H1 (cell line): ENCODE measurements around the gene LDLRAP1.

Experiments
- EP300 ChIP-seq, 2 experiments: IDR thresholded peaks; 1 replicate in 1 of 2; 2 replicates in 1 of 2; pipeline ENCODE4 v1.6.1; 2011 to 2012; ENCODE audit warnings: low read depth in 2 of 2, low read length in 2 of 2, mild to moderate bottlenecking in 2 of 2, borderline replicate concordance in 1 of 2, inconsistent platforms in 1 of 2, moderate library complexity in 1 of 2
- GABPA ChIP-seq: IDR thresholded peaks from 2 replicates; pipeline ENCODE4 v1.6.1; 2011; ENCODE audit warnings: mild to moderate bottlenecking, low read length, moderate library complexity, borderline replicate concordance; ENCODE audit not compliant: insufficient read depth
- MAFK ChIP-seq: IDR thresholded peaks from 2 replicates; pipeline ENCODE4 v1.6.1; 2012; ENCODE audit warnings: low read depth, mild to moderate bottlenecking, improper control_type of control experiment, low read length
- POLR2A ChIP-seq, 2 experiments: IDR thresholded peaks; 1 replicate in 1 of 2; 2 replicates in 1 of 2; pipeline ENCODE4 v1.6.1; 2011; ENCODE audit warnings: low read depth in 2 of 2, low read length in 2 of 2, mild to moderate bottlenecking in 2 of 2; ENCODE audit errors: control extremely low read depth in 1 of 2
- POLR2AphosphoS5 ChIP-seq: IDR thresholded peaks from 2 replicates; pipeline ENCODE4 v1.6.1; 2011; ENCODE audit warnings: low read depth, low read length
- RXRA ChIP-seq: IDR thresholded peaks from 2 replicates; pipeline ENCODE4 v1.6.1; 2011; ENCODE audit warnings: low read depth, mild to moderate bottlenecking, low read length, moderate library complexity; ENCODE audit not compliant: insufficient read depth
- USF2 ChIP-seq: IDR thresholded peaks from 2 replicates; pipeline ENCODE4 v1.6.1; 2011; ENCODE audit warnings: low read length, improper control_type of control experiment
- YY1 ChIP-seq: IDR thresholded peaks from 2 replicates; pipeline ENCODE4 v1.6.1; 2011; ENCODE audit warnings: low read depth, mild to moderate bottlenecking, low read length
- TF ChIP-seq, protein P1 (sequence below), 3 experiments: IDR thresholded peaks; 1 replicate in 2 of 3; 2 replicates in 1 of 3; pipeline versions ENCODE4 v1.5.1 to v1.6.1; 2011; ENCODE audit warnings: low read length in 3 of 3, mild to moderate bottlenecking in 3 of 3, inconsistent platforms in 2 of 3, low read depth in 1 of 3, moderate library complexity in 1 of 3; ENCODE audit not compliant: insufficient read depth in 1 of 3; ENCODE audit errors: control extremely low read depth in 1 of 3

DNA sequence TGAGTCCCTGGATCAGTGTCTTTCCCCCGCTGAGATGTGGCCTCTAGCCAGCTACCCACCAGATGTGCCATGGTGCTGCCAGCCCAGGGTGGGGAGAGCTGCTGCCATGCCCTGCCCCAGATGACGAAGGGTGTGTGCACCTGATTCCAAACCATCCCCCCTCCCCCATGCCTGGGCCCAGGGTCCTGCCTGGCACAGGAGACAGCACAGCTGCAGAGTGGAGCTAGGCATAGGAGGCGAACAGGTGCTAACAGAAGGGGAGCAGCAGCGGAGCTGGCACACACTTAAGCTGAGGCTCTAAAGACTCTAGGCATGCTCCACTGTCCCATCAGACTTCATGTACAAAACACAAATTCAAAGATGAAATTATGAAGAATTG, 9.0 kb upstream of the LDLRAP1 start:
- TF ChIP-seq POLR2AphosphoS5, result no peak
- TF ChIP-seq USF2, result no peak
- TF ChIP-seq GABPA, result no peak
- TF ChIP-seq EP300 (IDR thresholded peaks at IDR 0.05; ENCODE audit: borderline replicate concordance in 1 of 2, low read depth in 2 of 2, low read length in 2 of 2), result no peak
- TF ChIP-seq, protein P1, sequence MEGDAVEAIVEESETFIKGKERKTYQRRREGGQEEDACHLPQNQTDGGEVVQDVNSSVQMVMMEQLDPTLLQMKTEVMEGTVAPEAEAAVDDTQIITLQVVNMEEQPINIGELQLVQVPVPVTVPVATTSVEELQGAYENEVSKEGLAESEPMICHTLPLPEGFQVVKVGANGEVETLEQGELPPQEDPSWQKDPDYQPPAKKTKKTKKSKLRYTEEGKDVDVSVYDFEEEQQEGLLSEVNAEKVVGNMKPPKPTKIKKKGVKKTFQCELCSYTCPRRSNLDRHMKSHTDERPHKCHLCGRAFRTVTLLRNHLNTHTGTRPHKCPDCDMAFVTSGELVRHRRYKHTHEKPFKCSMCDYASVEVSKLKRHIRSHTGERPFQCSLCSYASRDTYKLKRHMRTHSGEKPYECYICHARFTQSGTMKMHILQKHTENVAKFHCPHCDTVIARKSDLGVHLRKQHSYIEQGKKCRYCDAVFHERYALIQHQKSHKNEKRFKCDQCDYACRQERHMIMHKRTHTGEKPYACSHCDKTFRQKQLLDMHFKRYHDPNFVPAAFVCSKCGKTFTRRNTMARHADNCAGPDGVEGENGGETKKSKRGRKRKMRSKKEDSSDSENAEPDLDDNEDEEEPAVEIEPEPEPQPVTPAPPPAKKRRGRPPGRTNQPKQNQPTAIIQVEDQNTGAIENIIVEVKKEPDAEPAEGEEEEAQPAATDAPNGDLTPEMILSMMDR (IDR thresholded peaks at IDR 0.05; ENCODE audit: control extremely low read depth in 1 of 3, insufficient read depth in 1 of 3, low read depth in 1 of 3, low read length in 3 of 3), result no peak
- no peak for TF ChIP-seq MAFK
- TF ChIP-seq POLR2A (IDR thresholded peaks at IDR 0.05; ENCODE audit: control extremely low read depth in 1 of 2, low read depth in 2 of 2, low read length in 2 of 2), result no peak
- no peak for TF ChIP-seq RXRA
- no peak for TF ChIP-seq YY1
